Retinal pigment epithelial cell (primary cell): ENCODE results near the gene THBS1.
A peak's percentile ranks its signal among the peaks of the same experiment; 100 is the strongest.

Source experiments
- DNase-seq: peaks from one replicate; pipeline ENCODE4 v3.0.0-alpha.2; 2010; ENCODE audit warnings: low read depth
- H3K4me3 ChIP-seq: 2 replicates; pipeline ENCODE4 v1.5.1; 2011; ENCODE audit warnings: mild to moderate bottlenecking, low read length, control low read depth, moderate library complexity
- CTCF ChIP-seq: conservative IDR thresholded peaks from 2 replicates; pipeline ENCODE4 v1.5.1; 2011; ENCODE audit warnings: low read depth, low read length, control low read depth, inconsistent platforms

THBS1 gene

GRCh38 chr15:39597336-39597735, 16.5 kb downstream of the THBS1 start:
- DNase-seq = no peak
- no peak for TF ChIP-seq CTCF
- H3K4me3 ChIP-seq = no peak overlapping the region

- TF ChIP-seq CTCF = no peak
- H3K4me3 ChIP-seq = no peak overlapping the region
- DNase-seq = no peak
These were observed 16.9 kb downstream of the THBS1 start for GRCh38 chr15:39597751-39598185.

- no peak overlapping the region for H3K4me3 ChIP-seq
- no peak for DNase-seq
- no peak for TF ChIP-seq CTCF
These were observed 17.4 kb downstream of the THBS1 start for GRCh38 chr15:39598186-39598850.

GRCh38 chr15:39598958-39599845, 18.3 kb downstream of the THBS1 start:
- TF ChIP-seq CTCF = no peak
- DNase-seq = no peak
- no peak overlapping the region for H3K4me3 ChIP-seq

- no peak for TF ChIP-seq CTCF
- DNase-seq = no peak
- H3K4me3 ChIP-seq = no peak overlapping the region
These were observed 19.0 kb downstream of the THBS1 start for GRCh38 chr15:39599871-39600270.

- peak; percentile 14 for TF ChIP-seq CTCF
- DNase-seq = no peak
- no peak overlapping the region for H3K4me3 ChIP-seq
These were observed 21.3 kb downstream of the THBS1 start for GRCh38 chr15:39602143-39602542.
